ENCODE measurements around the gene SOX6. TPM values are rescaled to one million over a fixed set of nuclear protein-coding genes. Genes with fewer than 3 reads are reported as not detected.
A peak's percentile ranks its signal among the peaks of the same experiment; 100 is the strongest.
"Not testable (repeated sequence)": the region's sequence is repeated elsewhere in the genome, so short reads cannot be mapped to it uniquely, and the experiment has no call there.

The SOX6 gene
- total RNA-seq, 1 donor from 2014 or later, result 13.2 TPM

GRCh38 chr11:16149476-16149875 is 206.9 kb downstream of the SOX6 start:
- H3K9me3 ChIP-seq (ENCODE audit: insufficient read depth, low read depth, low read length), result no peaks in the 10 kb centered on the region
- H3K4me3 ChIP-seq (ENCODE audit: insufficient read depth, low read depth, low read length), result no peak overlapping the region
- no peak overlapping the region for H3K9ac ChIP-seq (ENCODE audit: low read length)
- no peaks in the 10 kb centered on the region for H3K4me1 ChIP-seq (ENCODE audit: insufficient read depth, low read length)
- H3K36me3 ChIP-seq (ENCODE audit: insufficient read depth, low read length), result no peaks in the 10 kb centered on the region
- FAIRE-seq (no peak), DNase-seq (ENCODE audit: low read depth) (no peak)
- peaks cover 2% of the 10 kb centered on the region for H3K36me3 Mint-ChIP-seq (ENCODE audit: low read depth, unreplicated experiment)
- H3K4me3 Mint-ChIP-seq (ENCODE audit: unreplicated experiment), result no peak overlapping the region
- no peak overlapping the region for H3K27ac ChIP-seq (ENCODE audit: low read depth, low read length)
- no peaks in the 10 kb centered on the region for H3K27me3 ChIP-seq (ENCODE audit: insufficient read depth, low read length)
- no peak overlapping the region for H2AFZ ChIP-seq (ENCODE audit: low read depth, low read length)
- H3K4me1 Mint-ChIP-seq (ENCODE audit: low read depth, unreplicated experiment), result peaks cover 22% of the 10 kb centered on the region
- H3K4me2 ChIP-seq (ENCODE audit: low read length), result no peak overlapping the region
- no peaks in the 10 kb centered on the region for H3K9me3 Mint-ChIP-seq (ENCODE audit: unreplicated experiment)
- no peak overlapping the region for H3K27ac Mint-ChIP-seq (ENCODE audit: unreplicated experiment)
- TF ChIP-seq CTCF (IDR thresholded peaks at IDR 0.05; ENCODE audit: insufficient read depth, low read depth, low read length), result no peak
- no peak for TF ChIP-seq EZH2 (IDR thresholded peaks at IDR 0.05; ENCODE audit: insufficient read depth, low read length)
- H3K27me3 Mint-ChIP-seq (ENCODE audit: low read depth, unreplicated experiment), result no peaks in the 10 kb centered on the region
- no peaks in the 10 kb centered on the region for H3K79me2 ChIP-seq (ENCODE audit: insufficient read depth, low read length)
- no peaks in the 10 kb centered on the region for H4K20me1 ChIP-seq (ENCODE audit: insufficient read depth, low read length)

- no peaks in the 10 kb centered on the region for H3K9me3 ChIP-seq (ENCODE audit: insufficient read depth, low read depth, low read length)
- Mint-ChIP-seq H3K9me3 (ENCODE audit: unreplicated experiment) (no peaks in the 10 kb centered on the region), H3K4me3 (ENCODE audit: unreplicated experiment) (peak overlapping the region; percentile 60), H3K27me3 (ENCODE audit: low read depth, unreplicated experiment) (no peaks in the 10 kb centered on the region), H3K4me1 (ENCODE audit: low read depth, unreplicated experiment) (peaks cover 19% of the 10 kb centered on the region), H3K36me3 (ENCODE audit: low read depth, unreplicated experiment) (peaks cover 2% of the 10 kb centered on the region), H3K27ac (ENCODE audit: unreplicated experiment) (peak overlapping the region; percentile 67)
- no peak overlapping the region for H3K27ac ChIP-seq (ENCODE audit: low read depth, low read length)
- no peak for FAIRE-seq
- H2AFZ ChIP-seq (ENCODE audit: low read depth, low read length), result no peak overlapping the region
- no peaks in the 10 kb centered on the region for H3K36me3 ChIP-seq (ENCODE audit: insufficient read depth, low read length)
- no peak overlapping the region for H3K9ac ChIP-seq (ENCODE audit: low read length)
- no peaks in the 10 kb centered on the region for H3K27me3 ChIP-seq (ENCODE audit: insufficient read depth, low read length)
- no peak for DNase-seq (ENCODE audit: low read depth)
- peak overlapping the region; percentile 52 for H3K4me2 ChIP-seq (ENCODE audit: low read length)
- TF ChIP-seq CTCF (IDR thresholded peaks at IDR 0.05; ENCODE audit: insufficient read depth, low read depth, low read length) (no peak), EZH2 (IDR thresholded peaks at IDR 0.05; ENCODE audit: insufficient read depth, low read length) (no peak)
- no peaks in the 10 kb centered on the region for H4K20me1 ChIP-seq (ENCODE audit: insufficient read depth, low read length)
- no peaks in the 10 kb centered on the region for H3K4me1 ChIP-seq (ENCODE audit: insufficient read depth, low read length)
- no peak overlapping the region for H3K4me3 ChIP-seq (ENCODE audit: insufficient read depth, low read depth, low read length)
- no peaks in the 10 kb centered on the region for H3K79me2 ChIP-seq (ENCODE audit: insufficient read depth, low read length)
Measured at GRCh38 chr11:16148301-16148931, 207.9 kb downstream of the SOX6 start.

- H3K27ac Mint-ChIP-seq (ENCODE audit: unreplicated experiment); H3K4me1 ChIP-seq (ENCODE audit: insufficient read depth, low read length): not testable (repeated sequence)
Measured at GRCh38 chr11:16146980-16147379, 209.4 kb downstream of the SOX6 start.

GRCh38 chr11:16141614-16142013 is 214.7 kb downstream of the SOX6 start:
- not testable (repeated sequence) for H2AFZ ChIP-seq (ENCODE audit: low read depth, low read length); H3K4me1 Mint-ChIP-seq (ENCODE audit: low read depth, unreplicated experiment); DNase-seq (ENCODE audit: low read depth); H3K79me2 ChIP-seq (ENCODE audit: insufficient read depth, low read length); H3K9me3 Mint-ChIP-seq (ENCODE audit: unreplicated experiment); H3K27ac ChIP-seq (ENCODE audit: low read depth, low read length); H3K36me3 ChIP-seq (ENCODE audit: insufficient read depth, low read length); H3K4me3 Mint-ChIP-seq (ENCODE audit: unreplicated experiment); H3K36me3 Mint-ChIP-seq (ENCODE audit: low read depth, unreplicated experiment); FAIRE-seq; H3K4me2 ChIP-seq (ENCODE audit: low read length); H3K27me3 ChIP-seq (ENCODE audit: insufficient read depth, low read length); H3K27me3 Mint-ChIP-seq (ENCODE audit: low read depth, unreplicated experiment); H3K4me1 ChIP-seq (ENCODE audit: insufficient read depth, low read length); H3K27ac Mint-ChIP-seq (ENCODE audit: unreplicated experiment); H3K4me3 ChIP-seq (ENCODE audit: insufficient read depth, low read depth, low read length); H3K9ac ChIP-seq (ENCODE audit: low read length); H3K9me3 ChIP-seq (ENCODE audit: insufficient read depth, low read depth, low read length); H4K20me1 ChIP-seq (ENCODE audit: insufficient read depth, low read length)

More at GRCh38 chr11:16146980-16147379, 209.4 kb downstream of the SOX6 start:
- not testable (repeated sequence) for H3K4me3 ChIP-seq (ENCODE audit: insufficient read depth, low read depth, low read length); H3K4me2 ChIP-seq (ENCODE audit: low read length); H3K36me3 ChIP-seq (ENCODE audit: insufficient read depth, low read length); H3K9me3 ChIP-seq (ENCODE audit: insufficient read depth, low read depth, low read length); H3K36me3 Mint-ChIP-seq (ENCODE audit: low read depth, unreplicated experiment); H3K27me3 ChIP-seq (ENCODE audit: insufficient read depth, low read length); FAIRE-seq; H4K20me1 ChIP-seq (ENCODE audit: insufficient read depth, low read length); H3K27ac ChIP-seq (ENCODE audit: low read depth, low read length); H3K79me2 ChIP-seq (ENCODE audit: insufficient read depth, low read length); H3K4me3 Mint-ChIP-seq (ENCODE audit: unreplicated experiment); H3K27me3 Mint-ChIP-seq (ENCODE audit: low read depth, unreplicated experiment); H3K9me3 Mint-ChIP-seq (ENCODE audit: unreplicated experiment); H3K9ac ChIP-seq (ENCODE audit: low read length); H2AFZ ChIP-seq (ENCODE audit: low read depth, low read length); DNase-seq (ENCODE audit: low read depth)
- peaks cover 15% of the 10 kb centered on the region for H3K4me1 Mint-ChIP-seq (ENCODE audit: low read depth, unreplicated experiment)

GRCh38 chr11:16141162-16141561 is 215.2 kb downstream of the SOX6 start:
- not testable (repeated sequence) for H3K27ac ChIP-seq (ENCODE audit: low read depth, low read length); DNase-seq (ENCODE audit: low read depth); H4K20me1 ChIP-seq (ENCODE audit: insufficient read depth, low read length); H3K4me1 ChIP-seq (ENCODE audit: insufficient read depth, low read length); H3K27me3 Mint-ChIP-seq (ENCODE audit: low read depth, unreplicated experiment); H3K27ac Mint-ChIP-seq (ENCODE audit: unreplicated experiment); H3K4me1 Mint-ChIP-seq (ENCODE audit: low read depth, unreplicated experiment); H3K27me3 ChIP-seq (ENCODE audit: insufficient read depth, low read length); H2AFZ ChIP-seq (ENCODE audit: low read depth, low read length); H3K79me2 ChIP-seq (ENCODE audit: insufficient read depth, low read length); H3K4me3 ChIP-seq (ENCODE audit: insufficient read depth, low read depth, low read length); H3K4me2 ChIP-seq (ENCODE audit: low read length); FAIRE-seq; H3K9ac ChIP-seq (ENCODE audit: low read length); H3K36me3 Mint-ChIP-seq (ENCODE audit: low read depth, unreplicated experiment); H3K36me3 ChIP-seq (ENCODE audit: insufficient read depth, low read length); H3K9me3 ChIP-seq (ENCODE audit: insufficient read depth, low read depth, low read length); H3K9me3 Mint-ChIP-seq (ENCODE audit: unreplicated experiment); H3K4me3 Mint-ChIP-seq (ENCODE audit: unreplicated experiment)

All from astrocyte (in vitro differentiated cells and primary cell).